ENCODE results near the gene RTP5.

- TF ChIP-seq CTCF (IDR thresholded peaks at IDR 0.05) (no peak), POLR2A (IDR thresholded peaks at IDR 0.05) (no peak)
Measured at GRCh38 chr2:241872313-241872642, 2.7 kb downstream of the RTP5 start.
